K562 (cell line): ENCODE measurements around the gene CCDC181.

Experiments used
- CEBPB ChIP-seq: fragments of 450-650 bp; IDR thresholded peaks from 2 replicates; pipeline ENCODE4 v1.6.1; 2016; ENCODE audit warnings: missing genetic modification characterization, missing compliant biosample characterization
- DMBX1 ChIP-seq: fragments of 250-450 bp; sonication (Bioruptor Pico); IDR thresholded peaks from 2 replicates; pipeline ENCODE4 v1.8.0; 2022; ENCODE audit warnings: inconsistent platforms, mild to moderate bottlenecking, moderate library complexity, borderline replicate concordance
- NCOA2 ChIP-seq, 2 experiments: fragments of 450-650 bp; IDR thresholded peaks; 2 replicates each; pipeline ENCODE4 v1.6.1; 2018; ENCODE audit warnings: mild to moderate bottlenecking in 2 of 2, moderate library complexity in 1 of 2; ENCODE audit not compliant: partially characterized antibody in 2 of 2
- POLR2AphosphoS5 ChIP-seq: IDR thresholded peaks from 2 replicates; pipeline ENCODE4 v1.6.1; 2011; ENCODE audit warnings: mild to moderate bottlenecking, low read depth, low read length, moderate library complexity; ENCODE audit not compliant: control insufficient read depth, insufficient read depth
- RUNX1 ChIP-seq: sonication (generic); IDR thresholded peaks from 2 replicates; pipeline ENCODE4 v1.6.1; 2016; ENCODE audit warnings: antibody characterized with exemption, low read depth
- TAF1 ChIP-seq: IDR thresholded peaks from 2 replicates; pipeline ENCODE4 v1.6.1; 2011; ENCODE audit warnings: mild to moderate bottlenecking, low read length, moderate library complexity; ENCODE audit not compliant: insufficient read depth, control insufficient read depth, severe bottlenecking; ENCODE audit errors: extremely low read depth
- ZNF197 ChIP-seq: fragments of 200-800 bp; sonication (Bioruptor generic); IDR thresholded peaks from 2 replicates; pipeline ENCODE4 v1.6.1; 2016; ENCODE audit warnings: low read depth, missing genetic modification characterization, missing compliant biosample characterization
- ZNF282 ChIP-seq: sonication (generic); formaldehyde crosslinking; IDR thresholded peaks from 2 replicates; pipeline ENCODE4 v1.8.1; 2023; ENCODE audit warnings: missing genetic modification reagents
- ZNF384 ChIP-seq: IDR thresholded peaks from 2 replicates; pipeline ENCODE4 v1.6.1; 2012; ENCODE audit warnings: low read depth, low read length, improper control_type of control experiment
- TF ChIP-seq, protein P1 (sequence below): fragments of 250-450 bp; sonication (Bioruptor Pico); IDR thresholded peaks from 2 replicates; pipeline ENCODE4 v1.8.0; 2021; ENCODE audit warnings: moderate library complexity, mild to moderate bottlenecking, inconsistent platforms
- TF ChIP-seq, protein P2 (sequence below), 3 experiments: IDR thresholded peaks in 2 of 3; conservative IDR thresholded peaks in 1 of 3; 2 replicates each; pipeline ENCODE4 v1.5.1; 2011 to 2012; ENCODE audit warnings: low read length in 3 of 3, mild to moderate bottlenecking in 3 of 3, control low read depth in 2 of 3, improper control_type of control experiment in 1 of 3, inconsistent platforms in 1 of 3, low read depth in 1 of 3, mixed read lengths in 1 of 3, moderate library complexity in 1 of 3; ENCODE audit not compliant: insufficient read depth in 2 of 3

DNA sequence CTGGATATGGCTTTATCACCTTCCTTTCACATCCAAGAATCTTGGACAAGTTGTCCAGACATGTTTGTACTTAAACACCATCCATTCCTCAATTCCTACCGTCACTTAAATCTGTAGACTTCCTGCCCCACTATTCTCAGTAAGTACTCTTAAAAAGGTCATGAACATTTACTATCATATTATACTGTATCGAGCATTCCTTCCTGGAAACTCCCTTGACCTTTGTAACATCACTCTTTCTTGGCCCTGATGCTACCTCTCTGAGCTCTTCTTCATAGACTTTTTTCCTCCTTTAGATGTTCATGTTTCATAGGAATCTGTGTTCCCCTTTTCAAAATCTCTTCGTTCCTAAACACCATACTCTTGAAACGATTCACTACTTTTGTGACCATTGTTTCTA, 43.8 kb downstream of the CCDC181 start:
- TF ChIP-seq ZNF197 (CRISPR knock-in tag) (no peak), ZNF384 (no peak), DMBX1 (no peak), TAF1 (no peak), NCOA2 (IDR thresholded peaks at IDR 0.05; ENCODE audit: partially characterized antibody in 2 of 2) (no peak), CEBPB (tag) (no peak), POLR2AphosphoS5 (no peak), RUNX1 (no peak), ZNF282 (no peak)
- TF ChIP-seq, protein P1, sequence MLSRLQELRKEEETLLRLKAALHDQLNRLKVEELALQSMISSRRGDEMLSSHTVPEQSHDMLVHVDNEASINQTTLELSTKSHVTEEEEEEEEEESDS (CRISPR knock-in tag) = no peak
- TF ChIP-seq, protein P2, sequence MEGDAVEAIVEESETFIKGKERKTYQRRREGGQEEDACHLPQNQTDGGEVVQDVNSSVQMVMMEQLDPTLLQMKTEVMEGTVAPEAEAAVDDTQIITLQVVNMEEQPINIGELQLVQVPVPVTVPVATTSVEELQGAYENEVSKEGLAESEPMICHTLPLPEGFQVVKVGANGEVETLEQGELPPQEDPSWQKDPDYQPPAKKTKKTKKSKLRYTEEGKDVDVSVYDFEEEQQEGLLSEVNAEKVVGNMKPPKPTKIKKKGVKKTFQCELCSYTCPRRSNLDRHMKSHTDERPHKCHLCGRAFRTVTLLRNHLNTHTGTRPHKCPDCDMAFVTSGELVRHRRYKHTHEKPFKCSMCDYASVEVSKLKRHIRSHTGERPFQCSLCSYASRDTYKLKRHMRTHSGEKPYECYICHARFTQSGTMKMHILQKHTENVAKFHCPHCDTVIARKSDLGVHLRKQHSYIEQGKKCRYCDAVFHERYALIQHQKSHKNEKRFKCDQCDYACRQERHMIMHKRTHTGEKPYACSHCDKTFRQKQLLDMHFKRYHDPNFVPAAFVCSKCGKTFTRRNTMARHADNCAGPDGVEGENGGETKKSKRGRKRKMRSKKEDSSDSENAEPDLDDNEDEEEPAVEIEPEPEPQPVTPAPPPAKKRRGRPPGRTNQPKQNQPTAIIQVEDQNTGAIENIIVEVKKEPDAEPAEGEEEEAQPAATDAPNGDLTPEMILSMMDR (IDR thresholded peaks at IDR 0.05 in 2 of 3, conservative IDR thresholded peaks at IDR 0.05 in 1 of 3; ENCODE audit: insufficient read depth in 2 of 3, low read depth in 1 of 3, low read length in 3 of 3) = no peak
